Small intestine (tissue), 7 donors: ENCODE measurements around the gene ABCA1. TPM values are rescaled to one million over a fixed set of nuclear protein-coding genes. Genes with fewer than 3 reads are reported as not detected.

Source experiments
- DNase-seq, 2 donors: peaks; one replicate each; pipeline versions ENCODE4 v3.0.0 to v3.0.0-alpha.2; 2013
- FAIRE-seq: peaks from 2 replicates; lab custom pipeline; 2012; peaks lifted over from hg19 to GRCh38; lab: Jason Lieb, UNC
- H3K27ac ChIP-seq, 3 donors: one replicate each; pipeline ENCODE4 v1.5.1; 2013; ENCODE audit warnings: low read length in 2 of 3, mild to moderate bottlenecking in 2 of 3, control low read depth in 1 of 3, inconsistent platforms in 1 of 3, low read depth in 1 of 3, moderate library complexity in 1 of 3
- H3K27me3 ChIP-seq, 3 donors: one replicate each; pipeline ENCODE4 v1.6.1; 2013; ENCODE audit warnings: low read length in 3 of 3, inconsistent platforms in 1 of 3; ENCODE audit not compliant: control insufficient read depth in 3 of 3, insufficient read depth in 3 of 3
- H3K36me3 ChIP-seq, 3 donors: one replicate each; pipeline ENCODE4 v1.6.1; 2013; ENCODE audit warnings: low read length in 3 of 3, inconsistent platforms in 1 of 3, low read depth in 1 of 3, mild to moderate bottlenecking in 1 of 3, moderate library complexity in 1 of 3; ENCODE audit not compliant: control insufficient read depth in 3 of 3, insufficient read depth in 2 of 3
- H3K4me1 ChIP-seq, 3 donors: one replicate each; pipeline ENCODE4 v1.6.1; 2013; ENCODE audit warnings: low read length in 2 of 3, inconsistent platforms in 1 of 3, low read depth in 1 of 3, mild to moderate bottlenecking in 1 of 3, moderate library complexity in 1 of 3; ENCODE audit not compliant: control insufficient read depth in 3 of 3, insufficient read depth in 2 of 3
- H3K4me3 ChIP-seq, 3 donors: one replicate each; pipeline ENCODE4 v1.5.1; 2013; ENCODE audit warnings: low read length in 3 of 3, control low read depth in 1 of 3, inconsistent platforms in 1 of 3, low read depth in 1 of 3, mild to moderate bottlenecking in 1 of 3, moderate library complexity in 1 of 3
- H3K9me3 ChIP-seq, 2 donors: one replicate each; pipeline ENCODE4 v1.6.1; 2013; ENCODE audit warnings: low read depth in 1 of 2, low read length in 1 of 2; ENCODE audit not compliant: control insufficient read depth in 2 of 2, insufficient read depth in 1 of 2
- WGBS, 3 donors: extraction: QIAGEN DNeasy Blood & Tissue Kit; methylation state at CpG; one replicate each; pipeline ENCODE4 v1.1.7; 2013; 5-methylcytosine and 5-hydroxymethylcytosine counted together
- polyA plus RNA-seq, 4 donors: library from polyadenylated mRNA; stranded (reverse) in 3 of 4; unstranded in 1 of 4; fragments of 200-250 nt in 3 of 4; fragments of 120-200 nt in 1 of 4; gene quantifications; one replicate each; pipeline versions ENCODE4 v1.2.1 to v1.2.3, GENCODE V29; 2013
- donor health status: healthy with polysubstance abuse.
- donor health status: control.
- donor health status: control.
- donor health status: Bipolar disorder and iron deficiency.
- donor health status: healthy.

Gene ABCA1
- polyA plus RNA-seq, 4 donors = 1.6 to 7.1 (median 3.1) TPM

- no peak overlapping the region for H3K27ac ChIP-seq
- 86 to 93% (median 90%) methylated on average over 3 of the region's 3 CpGs for WGBS, 3 donors
- no peak overlapping the region for H3K4me3 ChIP-seq
- no peaks in the 10 kb centered on the region for H3K9me3 ChIP-seq
- peaks cover 0 to 4% (median 0%) of the 10 kb centered on the region in 3 donors for H3K4me1 ChIP-seq
- no peaks in the 10 kb centered on the region for H3K36me3 ChIP-seq
- FAIRE-seq (no peak), DNase-seq (no peak)
- peaks cover 0 to 1% (median 0%) of the 10 kb centered on the region in 3 donors for H3K27me3 ChIP-seq
Measured at GRCh38 chr9:104971511-104971910, 43.6 kb upstream of the ABCA1 start.

- 83 to 90% (median 87%) methylated on average over 8 of the region's 8 CpGs for WGBS, 3 donors
- Histone ChIP-seq H3K27me3 (peaks cover 0 to 1% (median 0%) of the 10 kb centered on the region in 3 donors), H3K4me1 (peaks cover 0 to 4% (median 0%) of the 10 kb centered on the region in 3 donors), H3K4me3 (no peak overlapping the region), H3K36me3 (no peaks in the 10 kb centered on the region), H3K9me3 (no peaks in the 10 kb centered on the region), H3K27ac (no peak overlapping the region)
- DNase-seq = no peak
- no peak for FAIRE-seq
Measured at GRCh38 chr9:104970271-104970987, 42.5 kb upstream of the ABCA1 start.

- no peak for DNase-seq
- FAIRE-seq = no peak
- 67 to 72% (median 71%) methylated on average over 4 of the region's 4 CpGs for WGBS, 3 donors
- Histone ChIP-seq H3K9me3 (no peaks in the 10 kb centered on the region), H3K4me1 (peaks cover 0 to 4% (median 0%) of the 10 kb centered on the region in 3 donors), H3K4me3 (no peak overlapping the region), H3K27ac (no peak overlapping the region), H3K27me3 (peaks cover 0 to 1% (median 0%) of the 10 kb centered on the region in 3 donors), H3K36me3 (no peaks in the 10 kb centered on the region)
Measured at GRCh38 chr9:104969116-104969515, 41.2 kb upstream of the ABCA1 start.

- DNase-seq (peak; percentile 81 to 92), FAIRE-seq (no peak)
- 3 to 6% (median 4%) methylated on average over 50 of the region's 50 CpGs for WGBS, 3 donors
- Histone ChIP-seq H3K27ac (peak overlapping the region in 2 of 3 donors; percentile 70 to 91), H3K4me1 (peaks cover 0 to 4% (median 0%) of the 10 kb centered on the region in 3 donors), H3K4me3 (peak overlapping the region; percentile 59 to 85 (median 64)), H3K27me3 (peaks cover 0 to 1% (median 0%) of the 10 kb centered on the region in 3 donors), H3K36me3 (no peaks in the 10 kb centered on the region), H3K9me3 (no peaks in the 10 kb centered on the region)
Measured at GRCh38 chr9:104968025-104968982, 40.3 kb upstream of the ABCA1 start.

GRCh38 chr9:104963076-104963475 lies 35.1 kb upstream of the ABCA1 start:
- no peak for DNase-seq
- H3K9me3 ChIP-seq = no peaks in the 10 kb centered on the region
- no peak overlapping the region for H3K27ac ChIP-seq
- whole genome bisulfite sequencing, 3 donors = 92 to 95% (median 92%) methylated on average over 6 of the region's 6 CpGs
- H3K36me3 ChIP-seq = no peaks in the 10 kb centered on the region
- FAIRE-seq = no peak
- H3K27me3 ChIP-seq = no peaks in the 10 kb centered on the region
- H3K4me1 ChIP-seq = peaks cover 0 to 5% (median 0%) of the 10 kb centered on the region in 3 donors
- no peak overlapping the region for H3K4me3 ChIP-seq

GRCh38 chr9:104961701-104962359 lies 33.9 kb upstream of the ABCA1 start:
- DNase-seq (no peak), FAIRE-seq (no peak)
- Histone ChIP-seq H3K27me3 (no peaks in the 10 kb centered on the region), H3K9me3 (no peaks in the 10 kb centered on the region), H3K36me3 (no peaks in the 10 kb centered on the region), H3K4me1 (peaks cover 0 to 5% (median 0%) of the 10 kb centered on the region in 3 donors), H3K4me3 (no peak overlapping the region), H3K27ac (no peak overlapping the region)
- WGBS, 3 donors = 37 to 69% (median 55%) methylated on average over 6 of the region's 6 CpGs

GRCh38 chr9:104961238-104961637 lies 33.3 kb upstream of the ABCA1 start:
- H3K27me3 ChIP-seq = no peaks in the 10 kb centered on the region
- H3K27ac ChIP-seq = no peak overlapping the region
- peaks cover 0 to 5% (median 0%) of the 10 kb centered on the region in 3 donors for H3K4me1 ChIP-seq
- 49 to 54% (median 52%) methylated on average over 5 of the region's 5 CpGs for WGBS, 3 donors
- DNase-seq = peak; percentile 59 to 88
- no peak for FAIRE-seq
- H3K9me3 ChIP-seq = no peaks in the 10 kb centered on the region
- H3K4me3 ChIP-seq = no peak overlapping the region
- H3K36me3 ChIP-seq = no peaks in the 10 kb centered on the region

GRCh38 chr9:104960662-104961061 lies 32.7 kb upstream of the ABCA1 start:
- Histone ChIP-seq H3K4me1 (peaks cover 0 to 5% (median 0%) of the 10 kb centered on the region in 3 donors), H3K36me3 (no peaks in the 10 kb centered on the region), H3K4me3 (no peak overlapping the region), H3K27me3 (no peaks in the 10 kb centered on the region), H3K27ac (no peak overlapping the region), H3K9me3 (no peaks in the 10 kb centered on the region)
- WGBS, 3 donors = 50 to 57% (median 57%) methylated on average over 2 of the region's 2 CpGs
- FAIRE-seq (no peak), DNase-seq (no peak)
